GM12875 (cell line): ENCODE results near the gene NUDT6.

Experiments
- H3K4me3 ChIP-seq: one replicate; pipeline ENCODE4 v1.5.1; 2011; ENCODE audit warnings: low read depth, low read length, control low read depth
- CTCF ChIP-seq: IDR thresholded peaks from 2 replicates; pipeline ENCODE4 v1.5.1; 2011; ENCODE audit warnings: low read depth, mild to moderate bottlenecking, control low read depth, inconsistent platforms, low read length, moderate library complexity, borderline replicate concordance; ENCODE audit not compliant: insufficient read depth

NUDT6 gene

DNA sequence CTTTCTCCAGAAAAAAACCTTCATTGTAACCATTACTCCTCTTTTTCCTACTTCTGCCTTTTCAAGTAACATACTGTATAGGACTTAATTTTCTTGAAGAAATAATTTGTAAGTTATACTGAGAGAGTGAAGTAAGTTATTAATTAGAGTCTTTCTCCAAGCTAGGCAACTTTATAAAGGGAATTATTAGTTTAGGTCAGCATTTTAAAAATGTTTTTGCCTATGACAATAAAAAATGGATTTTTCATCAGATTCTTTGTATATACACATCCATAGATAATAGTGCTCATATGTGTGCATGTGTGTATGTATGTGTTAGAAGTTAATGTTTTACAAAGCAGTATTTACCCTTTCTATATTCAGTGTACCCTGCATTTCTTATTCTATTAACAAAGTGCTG is 10.4 kb upstream of the NUDT6 start:
- H3K4me3 ChIP-seq: no peak overlapping the region
- no peak for TF ChIP-seq CTCF

GRCh38 chr4:122930862-122931261 is 8.5 kb upstream of the NUDT6 start:
- TF ChIP-seq CTCF: no peak
- H3K4me3 ChIP-seq: no peak overlapping the region

GRCh38 chr4:122928930-122929329 is 6.5 kb upstream of the NUDT6 start:
- no peak for TF ChIP-seq CTCF
- H3K4me3 ChIP-seq: no peak overlapping the region

GRCh38 chr4:122922877-122923511 is 597 bp upstream of the NUDT6 start:
- no peak for TF ChIP-seq CTCF

GRCh38 chr4:122921300-122921699 is 1.1 kb downstream of the NUDT6 start:
- TF ChIP-seq CTCF: no peak
- no peak overlapping the region for H3K4me3 ChIP-seq

More at GRCh38 chr4:122922877-122923511, 597 bp upstream of the NUDT6 start:
- H3K4me3 ChIP-seq: peak overlapping the region; percentile 64

GRCh38 chr4:122920473-122920872 is 1.9 kb downstream of the NUDT6 start:
- no peak overlapping the region for H3K4me3 ChIP-seq
- TF ChIP-seq CTCF: no peak

GRCh38 chr4:122917731-122918130 is 4.7 kb downstream of the NUDT6 start:
- H3K4me3 ChIP-seq: no peak overlapping the region
- no peak for TF ChIP-seq CTCF
